Forelimb muscle (tissue), 1 donor: Measurements from ENCODE around the gene FBXW2. TPM values are rescaled to one million over a fixed set of nuclear protein-coding genes. Genes with fewer than 3 reads are reported as not detected.
A peak's percentile ranks its signal among the peaks of the same experiment; 100 is the strongest.
"Not testable (repeated sequence)": the region's sequence is repeated elsewhere in the genome, so short reads cannot be mapped to it uniquely, and the experiment has no call there.

ENCODE experiments used
- DNase-seq: peaks from one replicate; pipeline ENCODE4 v3.0.0-alpha.2; 2013; ENCODE audit warnings: low read depth
- polyA plus RNA-seq: library from polyadenylated mRNA; unstranded; fragments of 120-200 nt; gene quantifications from one replicate; pipeline ENCODE4 v1.2.1, GENCODE V29; 2013; ENCODE audit not compliant: insufficient read length

The FBXW2 gene
- polyA plus RNA-seq = 29.2 TPM

GRCh38 chr9:120792898-120793765 lies at the start of gene FBXW2:
FBXW2 (minus strand) TSS chr9:120793416; CDS start chr9:120788258, 5,158 bp downstream.
- peak; percentile 72 for DNase-seq

- DNase-seq = no peak
These were observed 48.9 kb upstream of the FBXW2 start for GRCh38 chr9:120841930-120842684.

GRCh38 chr9:120839146-120839545 lies 45.9 kb upstream of the FBXW2 start:
- no peak for DNase-seq

GRCh38 chr9:120837921-120838320 lies 44.7 kb upstream of the FBXW2 start:
- DNase-seq = no peak

GRCh38 chr9:120833325-120833724 lies 40.1 kb upstream of the FBXW2 start:
- DNase-seq = no peak

- DNase-seq = no peak
These were observed 39.6 kb upstream of the FBXW2 start for GRCh38 chr9:120832807-120833206.

GRCh38 chr9:120830865-120831264 lies 37.6 kb upstream of the FBXW2 start:
- DNase-seq = no peak

- DNase-seq = no peak
These were observed 36.9 kb upstream of the FBXW2 start for GRCh38 chr9:120830151-120830550.

- DNase-seq = no peak
These were observed 36.4 kb upstream of the FBXW2 start for GRCh38 chr9:120829650-120830049.

- DNase-seq = no peak
These were observed 26.9 kb upstream of the FBXW2 start for GRCh38 chr9:120820095-120820494.

GRCh38 chr9:120818595-120818994 lies 25.4 kb upstream of the FBXW2 start:
- DNase-seq = no peak

GRCh38 chr9:120815075-120815474 lies 21.9 kb upstream of the FBXW2 start:
- DNase-seq = no peak

- DNase-seq = no peak
These were observed 15.7 kb upstream of the FBXW2 start for GRCh38 chr9:120808931-120809330.

- DNase-seq = no peak
These were observed 14.6 kb upstream of the FBXW2 start for GRCh38 chr9:120807607-120808379.

- DNase-seq = not testable (repeated sequence)
These were observed 11.7 kb upstream of the FBXW2 start for GRCh38 chr9:120804784-120805363.

- no peak for DNase-seq
These were observed 8.2 kb upstream of the FBXW2 start for GRCh38 chr9:120801441-120801840.

GRCh38 chr9:120791161-120791560 lies 2.1 kb downstream of the FBXW2 start:
- DNase-seq = no peak

GRCh38 chr9:120787933-120788332 lies 5.3 kb downstream of the FBXW2 start:
- no peak for DNase-seq

GRCh38 chr9:120783602-120784047 lies 9.6 kb downstream of the FBXW2 start:
- no peak for DNase-seq

GRCh38 chr9:120781236-120781635 lies 12.0 kb downstream of the FBXW2 start:
- no peak for DNase-seq

GRCh38 chr9:120780367-120780766 lies 12.8 kb downstream of the FBXW2 start:
- no peak for DNase-seq

- no peak for DNase-seq
These were observed 14.0 kb downstream of the FBXW2 start for GRCh38 chr9:120779227-120779626.
